ENCODE data around the gene SH3BP2.

GRCh38 chr4:2789351-2789750, 3.5 kb upstream of the SH3BP2 start:
- TF ChIP-seq CTCF (IDR thresholded peaks at IDR 0.05; ENCODE audit: low read length) (no peak), EZH2 (IDR thresholded peaks at IDR 0.05; ENCODE audit: borderline replicate concordance, low read length) (no peak)
